Skin of body (tissue), 2 donors: Measurements from ENCODE around the gene GPRC5B. TPM values are rescaled to one million over a fixed set of nuclear protein-coding genes. Genes with fewer than 3 reads are reported as not detected.

ENCODE experiments used
- DNase-seq: peaks from one replicate; lab custom pipeline; 2025; lab: John Stamatoyannopoulos, UW
- total RNA-seq: library from RNA; depleted of rRNA; stranded (reverse); fragments of >200 nt; gene quantifications from one replicate; pipeline ENCODE4 v1.2.3, GENCODE V29; 2014

GPRC5B gene, protein sequence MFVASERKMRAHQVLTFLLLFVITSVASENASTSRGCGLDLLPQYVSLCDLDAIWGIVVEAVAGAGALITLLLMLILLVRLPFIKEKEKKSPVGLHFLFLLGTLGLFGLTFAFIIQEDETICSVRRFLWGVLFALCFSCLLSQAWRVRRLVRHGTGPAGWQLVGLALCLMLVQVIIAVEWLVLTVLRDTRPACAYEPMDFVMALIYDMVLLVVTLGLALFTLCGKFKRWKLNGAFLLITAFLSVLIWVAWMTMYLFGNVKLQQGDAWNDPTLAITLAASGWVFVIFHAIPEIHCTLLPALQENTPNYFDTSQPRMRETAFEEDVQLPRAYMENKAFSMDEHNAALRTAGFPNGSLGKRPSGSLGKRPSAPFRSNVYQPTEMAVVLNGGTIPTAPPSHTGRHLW
- 26.1 TPM for total RNA-seq

GRCh38 chr16:19884611-19885450 lies at the start of gene GPRC5B:
TSS of gene GPRC5B (minus strand) at chr16:19884848. CDS start at chr16:19872845, 12,003 bp downstream.
- peak; percentile 39 for DNase-seq

DNA sequence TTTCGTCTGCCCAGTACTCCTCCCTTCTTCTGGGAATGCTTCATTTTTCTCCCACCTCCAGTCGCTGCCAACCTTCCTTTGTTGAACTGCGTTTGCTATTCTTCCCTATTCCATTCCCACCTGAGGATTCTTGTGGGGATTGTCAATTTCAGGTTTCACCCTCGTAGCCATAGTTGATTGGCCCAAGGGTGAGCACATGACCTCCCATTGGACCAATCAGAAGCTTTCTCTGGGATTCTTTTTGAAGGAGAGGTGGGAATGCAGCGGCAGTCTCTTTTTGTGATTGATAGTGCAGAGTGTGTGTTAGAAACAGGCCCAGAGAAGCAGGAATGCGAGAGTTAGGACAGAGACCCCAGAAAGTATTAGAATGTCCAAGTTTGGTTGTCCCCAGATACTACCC lies 49.1 kb upstream of the GPRC5B start:
- no peak for DNase-seq

GRCh38 chr16:19929062-19929511 lies 44.4 kb upstream of the GPRC5B start:
- DNase-seq = no peak

GRCh38 chr16:19928432-19928831 lies 43.8 kb upstream of the GPRC5B start:
- no peak for DNase-seq

- no peak for DNase-seq
Measured at GRCh38 chr16:19926449-19927390, 42.1 kb upstream of the GPRC5B start.

GRCh38 chr16:19923396-19923795 lies 38.7 kb upstream of the GPRC5B start:
- DNase-seq = no peak

- no peak for DNase-seq
Measured at GRCh38 chr16:19919142-19919541, 34.5 kb upstream of the GPRC5B start.

GRCh38 chr16:19916064-19916463 lies 31.4 kb upstream of the GPRC5B start:
- DNase-seq = no peak

DNA sequence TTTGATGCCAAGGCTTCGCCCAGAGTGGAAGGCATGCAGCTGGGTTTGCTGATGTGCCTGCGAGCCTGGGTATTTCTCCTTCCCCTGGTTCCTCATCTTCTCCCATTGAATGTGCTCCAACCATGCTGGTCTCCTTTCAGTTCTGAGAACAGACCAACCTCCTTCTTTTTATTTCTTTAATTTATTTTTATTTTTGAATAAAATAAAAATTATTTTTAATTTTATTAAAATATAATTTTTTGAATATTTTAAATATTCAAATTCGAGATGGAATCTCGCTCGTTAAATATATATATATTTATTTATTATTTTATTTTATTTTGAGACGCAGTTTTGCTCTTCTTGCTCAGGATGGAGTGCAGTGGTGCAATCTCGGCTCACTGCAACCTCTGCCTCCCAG lies 30.2 kb upstream of the GPRC5B start:
- no peak for DNase-seq

DNA sequence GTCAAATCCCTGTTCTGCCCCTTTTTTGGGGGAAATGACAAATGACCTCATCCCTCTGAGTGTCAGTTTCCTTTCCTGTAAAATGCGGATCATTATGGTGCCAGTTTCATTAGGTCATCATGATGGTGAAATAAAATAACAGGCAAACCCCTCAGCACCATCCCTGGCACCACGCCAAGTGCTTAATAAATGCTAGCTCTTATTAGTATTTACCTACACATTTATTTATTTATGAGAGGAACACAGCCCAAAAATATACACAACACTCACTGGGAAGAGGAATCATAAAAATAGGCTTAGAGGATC lies 28.6 kb upstream of the GPRC5B start:
- no peak for DNase-seq

- DNase-seq = no peak
Measured at GRCh38 chr16:19912455-19913339, 28.0 kb upstream of the GPRC5B start.

DNA sequence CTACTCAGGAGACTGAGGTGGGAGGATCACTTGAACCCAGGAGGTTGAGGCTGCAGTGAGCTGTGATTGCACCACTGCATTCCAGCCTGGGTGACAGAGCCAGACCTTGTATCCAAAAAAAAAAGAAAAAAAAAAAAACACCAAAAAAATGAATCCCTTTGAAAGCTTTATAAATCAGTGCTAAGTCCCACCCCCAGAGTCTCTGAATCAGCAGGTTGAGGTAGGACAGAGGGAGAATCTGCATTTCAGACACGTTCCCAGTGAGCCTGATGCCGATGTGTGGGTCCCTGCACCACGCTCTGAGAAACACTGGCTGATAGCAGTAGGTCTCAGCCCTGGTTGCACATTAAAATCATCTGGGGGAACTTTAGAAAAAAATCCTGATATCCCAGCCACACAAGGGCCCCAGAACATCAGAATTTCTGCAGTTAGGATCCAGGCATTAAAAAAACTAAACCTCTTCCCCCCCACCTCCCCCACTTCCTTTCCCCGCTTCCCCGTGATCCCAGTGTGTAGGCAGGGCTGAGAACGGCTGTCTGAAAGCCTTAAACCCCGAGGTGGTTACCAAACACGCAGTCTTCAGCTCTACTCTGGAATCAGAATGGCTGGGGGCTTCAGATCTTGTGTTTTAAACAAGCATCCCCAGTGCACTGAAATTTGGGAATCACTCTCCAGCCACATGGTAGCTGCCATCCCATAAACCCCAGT lies 27.3 kb upstream of the GPRC5B start:
- no peak for DNase-seq

DNA sequence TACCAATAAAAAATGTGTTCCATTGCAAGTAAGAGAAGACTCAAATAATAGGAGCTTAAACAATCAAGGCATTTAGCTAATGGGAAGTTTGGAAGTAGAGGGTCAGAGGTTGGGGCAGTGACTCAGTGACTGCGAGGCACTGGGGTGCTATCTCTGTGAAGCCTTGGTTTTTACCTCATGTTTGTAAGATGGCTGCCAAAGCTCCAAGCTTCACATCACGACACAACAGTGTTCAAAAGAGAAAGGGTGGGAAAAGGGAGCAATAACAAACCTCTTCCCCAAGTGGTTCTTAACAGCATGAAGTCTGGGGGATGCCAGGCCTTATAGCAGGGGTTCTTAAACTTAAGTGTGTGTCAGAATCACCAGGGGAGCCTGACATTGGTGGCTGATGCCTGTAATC lies 26.6 kb upstream of the GPRC5B start:
- no peak for DNase-seq

DNA sequence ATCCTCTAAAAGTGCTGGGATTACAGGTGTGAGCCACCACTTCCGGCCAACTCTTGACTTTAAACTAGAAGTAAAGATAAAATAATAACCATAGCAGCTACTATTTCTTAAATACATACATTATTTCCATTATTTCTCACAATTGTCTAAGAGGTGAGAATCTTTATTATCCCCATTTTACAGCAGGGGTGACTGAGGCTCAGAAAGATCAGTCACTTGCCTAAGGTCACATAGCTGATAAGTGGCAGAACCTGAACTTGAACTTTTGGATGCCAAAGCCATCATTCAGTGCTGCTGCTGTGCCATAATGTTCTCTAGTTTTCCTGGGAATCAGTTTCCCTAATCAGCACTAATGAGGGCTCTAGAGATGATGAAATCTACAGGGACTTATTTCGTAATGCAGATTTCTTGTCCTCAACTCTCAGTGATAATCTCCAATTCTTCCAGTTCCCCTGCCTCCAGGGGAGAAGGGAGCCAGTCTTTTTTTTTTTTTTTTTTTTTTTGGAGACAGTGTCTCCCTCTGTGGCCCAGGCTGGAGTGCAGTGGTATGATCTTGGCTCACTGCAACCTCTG lies 25.2 kb upstream of the GPRC5B start:
- no peak for DNase-seq

- DNase-seq = no peak
Measured at GRCh38 chr16:19908921-19909320, 24.3 kb upstream of the GPRC5B start.

DNA sequence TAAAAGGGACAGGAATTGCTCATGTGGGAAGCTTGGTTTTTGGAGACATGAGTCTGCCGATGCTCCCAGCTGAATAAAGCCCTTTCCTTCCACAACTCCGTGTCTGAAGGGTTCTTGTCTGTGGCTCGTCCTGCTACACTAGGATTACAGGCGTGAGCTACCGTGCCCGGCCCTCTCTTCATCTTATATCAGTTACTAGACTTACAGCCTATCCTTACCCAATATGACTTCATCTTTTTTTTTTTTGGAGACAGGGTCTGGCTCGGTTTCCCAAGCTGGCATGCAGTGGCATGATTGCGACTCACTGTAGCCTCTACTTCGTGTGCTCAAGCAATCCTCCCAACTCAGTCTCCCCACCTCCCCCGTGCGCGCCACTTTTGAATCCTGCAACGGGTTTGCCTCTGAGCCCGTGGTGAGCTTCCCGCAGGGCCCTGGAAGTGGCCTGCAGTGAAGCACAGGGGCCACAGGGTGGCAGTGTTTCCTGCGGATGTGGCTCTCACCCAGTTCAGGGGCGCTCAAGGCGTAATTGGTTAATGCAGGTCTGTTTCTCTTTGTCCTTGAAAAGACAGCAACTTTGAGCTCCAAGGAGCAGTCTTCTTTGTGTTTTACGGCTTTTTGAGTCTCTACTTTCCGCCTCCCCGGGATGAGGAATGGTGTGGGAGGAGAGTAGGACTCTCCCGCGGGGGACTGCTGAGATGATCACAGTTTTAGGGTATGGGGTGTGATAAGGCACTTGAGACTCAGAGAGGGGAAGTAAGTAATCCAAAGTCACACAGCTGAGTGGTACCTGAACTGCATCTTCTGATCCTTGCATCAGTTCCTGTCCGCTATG lies 22.7 kb upstream of the GPRC5B start:
- peak; percentile 35 for DNase-seq

DNA sequence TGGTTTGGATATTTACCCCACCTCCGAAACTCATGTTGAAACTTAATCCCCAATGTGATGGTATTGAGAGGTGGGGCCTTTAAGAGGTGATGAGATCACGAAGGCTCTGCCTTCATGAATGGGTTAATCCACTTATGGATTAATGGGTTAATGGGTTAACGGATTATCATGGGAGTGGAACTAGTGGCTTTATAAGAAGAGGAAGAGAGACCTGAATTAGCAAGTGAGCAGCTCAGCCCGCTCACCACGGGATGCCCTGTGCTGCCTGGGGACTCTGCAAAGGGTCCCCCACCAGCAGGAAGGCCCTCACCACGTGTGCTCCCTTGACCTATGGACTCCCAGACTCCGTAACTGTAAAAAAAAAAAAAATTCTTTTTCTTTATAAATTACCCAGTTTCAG lies 16.5 kb upstream of the GPRC5B start:
- DNase-seq = no peak

DNA sequence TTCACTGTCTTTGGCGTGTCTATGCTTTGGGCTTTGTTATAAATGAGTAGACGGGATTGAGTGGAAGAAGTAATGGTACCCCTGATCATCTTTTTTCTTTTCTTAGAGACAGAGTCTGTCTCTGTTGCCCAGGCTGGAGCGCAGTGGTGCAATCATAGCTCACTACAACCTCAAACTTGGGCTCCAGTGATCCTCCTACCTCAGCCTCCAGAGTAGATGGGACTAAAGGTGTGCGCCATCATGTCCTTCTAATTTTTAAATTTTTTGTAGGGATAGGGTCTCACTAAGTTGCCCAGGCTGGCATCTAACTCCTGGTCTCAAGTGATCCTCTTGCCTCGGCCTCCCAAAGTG lies 14.9 kb upstream of the GPRC5B start:
- no peak for DNase-seq
